GM19455 (cell line): ENCODE data around the gene NFIA.

ENCODE experiments used
- ATAC-seq: cut with Tn5 transposase; IDR thresholded peaks from one replicate; pipeline ENCODE4 v1.9.1; 2021; ENCODE audit not compliant: unreplicated experiment

Gene NFIA

DNA sequence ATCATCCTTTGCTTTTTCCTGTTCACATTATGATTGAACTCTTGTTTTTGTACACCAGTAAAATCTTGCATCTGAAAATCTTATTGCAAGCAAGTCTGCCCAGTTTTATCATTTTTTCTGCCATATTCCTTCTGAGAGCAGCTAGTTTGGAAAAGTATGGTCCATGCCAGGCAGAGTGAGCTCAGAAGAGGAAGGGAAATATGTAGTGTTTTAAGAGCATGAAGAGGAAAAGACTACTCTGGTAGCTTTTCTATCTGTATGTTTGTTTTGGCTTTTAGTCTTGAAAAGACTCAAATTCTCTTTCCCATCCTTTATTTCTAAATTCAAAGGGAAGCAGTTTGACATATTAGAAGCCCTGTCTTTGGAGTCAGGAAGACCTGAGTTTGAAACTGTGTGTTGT is 125.8 kb downstream of the NFIA start:
- no peak for ATAC-seq

- ATAC-seq = no peak
These were observed 126.5 kb downstream of the NFIA start for GRCh38 chr1:61208831-61209230.

DNA sequence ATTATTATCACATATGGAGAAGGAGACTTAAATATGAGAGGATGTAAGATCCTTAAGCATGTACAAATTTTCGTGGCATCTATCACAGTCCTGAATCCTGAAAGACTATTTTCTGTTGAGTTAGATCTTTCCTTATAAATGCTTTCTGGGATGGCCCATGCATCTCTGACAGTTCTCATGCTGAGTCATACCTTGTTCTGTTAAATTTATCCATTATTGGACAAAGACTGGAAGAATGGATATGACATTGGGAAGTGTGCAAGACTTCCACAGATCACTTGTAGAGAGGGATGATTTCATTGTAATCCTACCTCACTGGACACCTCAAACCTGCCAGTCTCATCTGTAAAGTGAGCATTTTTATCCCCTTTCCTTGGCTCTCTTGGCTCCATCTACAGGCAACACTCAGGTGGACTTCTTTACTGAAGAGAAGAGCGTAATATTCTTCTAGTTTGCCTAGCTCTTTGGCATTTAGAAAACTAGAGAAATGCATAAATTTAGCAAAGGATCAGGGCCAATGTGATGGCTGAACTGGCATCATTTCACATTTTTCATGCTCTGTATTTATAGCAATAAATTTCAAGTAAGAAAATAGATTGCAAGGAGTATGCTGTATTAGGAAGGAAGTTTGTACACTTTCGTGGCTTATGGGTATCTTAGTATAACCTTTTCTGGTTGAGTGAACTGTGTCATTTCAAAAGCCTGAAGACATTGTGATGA is 128.2 kb downstream of the NFIA start:
- ATAC-seq = no peak

DNA sequence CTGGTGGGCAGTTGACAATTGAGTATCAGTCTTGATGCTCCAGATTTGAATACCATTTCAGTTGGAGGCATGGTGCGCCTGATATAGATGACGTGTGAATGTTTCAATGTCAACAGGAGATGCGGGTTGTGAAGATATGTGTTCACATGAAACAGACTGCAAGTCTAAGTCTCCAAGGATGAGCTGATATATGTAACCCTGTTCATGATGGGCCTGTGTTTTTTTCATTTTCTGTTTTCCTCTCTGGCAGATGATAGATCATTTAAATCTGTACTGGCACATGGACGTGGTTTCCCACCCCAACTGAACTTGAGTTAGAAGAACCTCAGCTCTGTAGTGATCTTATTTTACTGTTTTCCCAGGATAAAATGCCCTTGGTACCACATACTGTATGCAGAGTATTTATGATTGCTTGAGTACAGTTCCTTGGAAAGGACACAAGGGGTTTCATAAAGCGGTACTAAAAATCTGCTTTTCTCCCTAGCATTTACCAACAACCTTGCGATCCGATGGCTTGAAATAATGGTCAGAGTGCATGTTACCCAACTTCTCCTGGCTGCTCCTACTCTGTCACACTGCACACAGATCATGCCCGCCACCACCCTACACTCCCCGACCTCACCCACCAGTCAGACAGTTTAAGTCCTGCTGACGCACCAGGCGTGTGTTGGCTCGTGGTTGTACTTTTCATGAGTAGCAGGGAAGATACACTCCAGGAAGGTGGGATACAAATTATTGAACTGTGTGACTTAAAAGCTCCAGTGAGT is 131.1 kb downstream of the NFIA start:
- ATAC-seq = no peak

DNA sequence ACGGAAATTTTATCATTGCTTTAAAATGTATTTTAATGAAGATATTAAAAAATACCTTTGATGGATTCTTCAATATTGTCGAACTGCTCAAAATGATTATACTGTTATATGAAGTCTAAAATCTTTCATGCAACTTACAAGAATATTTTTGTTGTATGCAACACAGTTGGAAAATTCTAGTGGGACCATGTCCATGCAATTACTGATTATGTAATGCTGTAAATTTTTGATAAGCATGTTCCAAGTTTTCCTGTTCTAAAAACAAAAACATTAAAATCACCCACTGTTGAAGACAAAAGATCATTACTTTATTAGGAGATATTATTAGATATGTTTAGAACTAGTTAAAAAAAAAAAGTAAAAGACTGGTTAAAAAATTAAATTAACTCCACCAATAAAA is 132.8 kb downstream of the NFIA start:
- no peak for ATAC-seq

DNA sequence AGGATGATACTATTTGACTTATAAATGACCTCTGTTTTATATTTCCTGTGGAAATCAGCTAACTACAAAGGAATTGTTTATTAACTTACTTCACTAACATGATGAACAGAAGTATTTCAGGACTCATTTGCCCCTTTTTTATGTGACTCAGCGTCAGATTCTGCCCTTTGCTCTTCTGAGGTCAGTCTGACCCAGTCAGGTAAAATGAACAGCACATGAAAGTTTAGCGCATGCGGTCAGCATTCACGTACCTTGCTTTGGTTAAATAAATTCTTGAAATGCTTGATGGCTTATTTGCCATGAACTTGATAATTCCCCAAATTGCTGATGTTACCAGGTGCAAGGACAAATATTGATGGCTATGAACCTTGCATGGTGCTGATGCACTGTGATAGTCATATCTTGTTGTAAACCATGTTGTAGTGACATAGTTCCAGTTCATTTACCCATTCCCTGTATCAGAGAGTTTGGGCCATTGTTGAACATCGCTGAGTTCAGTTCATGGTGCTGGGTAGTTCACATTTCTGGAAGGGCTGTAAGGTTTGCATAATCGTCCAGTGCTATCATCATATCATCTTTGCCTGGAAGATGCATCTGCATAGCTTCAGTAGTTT is 133.4 kb downstream of the NFIA start:
- ATAC-seq = no peak

DNA sequence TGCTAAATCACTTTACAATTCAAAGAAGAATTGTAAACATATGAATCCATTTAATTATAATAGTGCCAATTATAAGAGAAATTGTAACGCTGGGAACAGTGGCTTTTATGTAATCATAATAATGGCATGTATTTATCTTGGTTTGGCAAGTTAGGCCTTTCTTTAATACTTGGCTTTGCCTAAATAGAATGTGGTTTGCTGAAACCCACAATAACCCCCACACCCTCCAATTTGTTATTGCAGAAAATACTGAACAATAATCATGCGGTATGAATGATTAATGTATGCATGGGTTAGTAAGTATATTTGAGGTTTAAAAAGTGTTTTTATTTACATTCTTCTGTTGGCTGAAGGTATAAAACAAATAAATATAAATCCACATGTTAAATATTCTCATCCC is 138.2 kb downstream of the NFIA start:
- no peak for ATAC-seq

DNA sequence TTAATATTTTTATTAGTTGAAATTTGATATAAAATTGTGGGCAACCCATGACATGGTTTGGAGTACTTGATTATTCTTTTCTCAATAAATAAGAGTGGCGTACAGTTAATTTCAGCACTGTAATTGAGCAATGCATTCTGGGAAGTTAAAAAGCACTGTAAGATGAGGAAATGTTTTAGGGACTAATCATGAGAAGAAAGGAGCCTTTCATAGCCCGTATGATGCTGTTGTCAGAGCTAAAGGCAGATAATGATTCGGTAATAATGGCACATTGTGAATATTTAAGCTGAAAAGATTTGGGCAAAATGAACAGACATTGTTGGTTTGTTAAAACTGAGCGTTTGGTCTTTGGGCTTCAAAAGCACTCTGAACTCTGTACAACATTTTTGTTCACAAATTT is 139.3 kb downstream of the NFIA start:
- no peak for ATAC-seq

- no peak for ATAC-seq
These were observed 139.9 kb downstream of the NFIA start for GRCh38 chr1:61222240-61222639.

GRCh38 chr1:61223140-61223539 is 140.8 kb downstream of the NFIA start:
- no peak for ATAC-seq

- ATAC-seq = no peak
These were observed 142.2 kb downstream of the NFIA start for GRCh38 chr1:61224609-61225008.

GRCh38 chr1:61225478-61225877 is 143.1 kb downstream of the NFIA start:
- ATAC-seq = no peak

DNA sequence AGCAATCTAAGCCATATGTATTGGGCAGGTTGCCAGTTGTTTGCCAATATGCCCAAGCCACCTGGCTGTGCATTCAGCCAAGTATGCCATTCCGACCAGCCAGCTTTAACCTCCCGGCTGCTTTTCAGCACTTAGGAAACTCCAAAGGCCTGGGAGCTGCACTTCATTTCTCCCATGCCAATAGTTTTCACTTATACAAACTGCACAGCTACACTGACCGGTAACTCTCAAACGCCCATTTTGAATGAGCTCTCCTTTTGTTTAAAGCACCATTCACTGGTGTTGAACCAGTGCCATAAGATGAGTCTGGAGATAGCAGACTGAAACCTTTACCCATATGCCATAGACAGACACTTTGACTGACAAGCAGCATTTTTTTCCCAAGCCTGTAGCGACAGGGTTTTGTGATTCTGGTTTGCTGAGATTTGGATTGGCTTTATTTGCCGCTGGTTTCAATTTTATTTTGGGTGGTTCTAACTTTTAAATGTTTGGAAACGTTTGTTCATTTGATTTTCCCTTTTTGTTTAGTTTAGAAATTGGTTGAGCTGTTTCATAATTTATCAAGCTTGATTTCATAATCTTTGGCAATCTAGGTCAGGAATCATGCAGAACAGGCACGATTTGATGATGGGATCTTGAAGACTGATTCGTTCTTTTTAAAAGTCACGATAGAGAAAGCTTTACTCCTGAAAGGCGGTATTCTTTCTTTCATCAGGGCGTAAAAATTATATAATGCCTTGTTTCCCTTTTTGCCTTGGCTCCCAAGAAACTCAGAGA is 144.6 kb downstream of the NFIA start:
- no peak for ATAC-seq

- no peak for ATAC-seq
These were observed 145.6 kb downstream of the NFIA start for GRCh38 chr1:61227857-61228550.

DNA sequence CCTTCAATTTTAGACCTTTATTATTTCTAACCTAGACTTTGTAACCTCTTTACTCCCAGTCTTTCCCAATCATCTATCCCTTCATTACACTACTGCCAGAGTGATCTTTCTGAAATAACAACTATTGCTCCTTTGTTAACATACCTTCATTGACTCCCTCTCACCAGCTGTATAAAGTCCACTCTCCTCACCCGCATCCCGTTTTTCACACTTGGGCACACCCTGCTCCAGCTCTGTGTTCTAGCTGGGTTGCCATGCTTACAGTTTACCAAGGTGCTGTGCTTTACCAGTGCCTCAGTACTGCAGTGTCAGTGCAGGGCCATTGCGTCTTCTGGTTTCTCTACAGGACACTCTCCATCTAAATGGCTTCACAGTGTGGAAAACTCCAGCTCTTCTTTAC is 148.2 kb downstream of the NFIA start:
- ATAC-seq = no peak

- ATAC-seq = peak; percentile 48
These were observed 149.4 kb downstream of the NFIA start for GRCh38 chr1:61231795-61232194.

DNA sequence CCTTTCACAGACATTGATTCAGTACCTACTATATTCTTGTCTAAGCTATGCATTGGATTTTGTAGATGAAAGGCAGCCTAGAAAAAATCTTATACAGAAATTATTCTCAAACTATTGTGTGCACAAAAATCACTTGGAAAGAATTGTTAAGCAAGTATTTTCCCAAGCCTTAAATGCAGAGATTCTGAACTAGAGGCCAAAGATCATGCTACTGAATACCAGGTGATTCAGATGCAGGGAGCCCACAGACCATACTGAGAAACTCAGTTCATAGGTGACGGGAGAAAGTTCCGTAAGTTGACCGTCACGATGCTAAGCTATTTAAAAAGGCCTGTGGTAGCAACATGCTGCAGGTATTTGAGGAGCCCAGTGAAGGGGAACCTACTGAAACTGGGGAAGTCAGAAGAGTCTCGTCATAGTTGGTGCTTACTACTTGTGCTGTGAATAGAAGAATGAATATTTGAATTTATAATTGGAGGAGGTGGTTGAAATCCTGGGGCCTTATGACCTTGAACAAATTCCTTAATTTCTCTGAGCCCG is 150.8 kb downstream of the NFIA start:
- no peak for ATAC-seq

GRCh38 chr1:61234587-61234919 is 152.2 kb downstream of the NFIA start:
- no peak for ATAC-seq

DNA sequence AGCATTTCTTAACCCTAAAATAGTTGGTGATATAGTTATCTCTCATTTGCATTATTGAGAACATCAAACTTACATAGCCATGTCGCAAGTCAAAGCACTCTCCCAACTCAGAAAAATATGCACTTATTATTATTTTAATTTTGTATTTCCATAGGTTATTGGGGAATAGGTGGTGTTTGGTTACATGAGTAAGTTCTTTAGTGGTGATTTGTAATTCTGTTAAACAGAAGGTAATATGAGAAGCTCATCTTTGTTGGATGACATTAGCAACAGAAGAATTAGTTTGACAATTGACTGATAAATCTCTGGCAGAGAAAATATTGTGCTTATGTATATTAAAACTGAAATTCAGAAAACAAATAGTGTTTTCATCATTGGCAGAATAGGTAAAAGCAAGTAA is 154.8 kb downstream of the NFIA start:
- ATAC-seq = no peak

GRCh38 chr1:61237659-61238358 is 155.4 kb downstream of the NFIA start:
- no peak for ATAC-seq
